ENCODE data around the gene RPTOR.
A peak's percentile ranks its signal among the peaks of the same experiment; 100 is the strongest.

Gene RPTOR

DNA sequence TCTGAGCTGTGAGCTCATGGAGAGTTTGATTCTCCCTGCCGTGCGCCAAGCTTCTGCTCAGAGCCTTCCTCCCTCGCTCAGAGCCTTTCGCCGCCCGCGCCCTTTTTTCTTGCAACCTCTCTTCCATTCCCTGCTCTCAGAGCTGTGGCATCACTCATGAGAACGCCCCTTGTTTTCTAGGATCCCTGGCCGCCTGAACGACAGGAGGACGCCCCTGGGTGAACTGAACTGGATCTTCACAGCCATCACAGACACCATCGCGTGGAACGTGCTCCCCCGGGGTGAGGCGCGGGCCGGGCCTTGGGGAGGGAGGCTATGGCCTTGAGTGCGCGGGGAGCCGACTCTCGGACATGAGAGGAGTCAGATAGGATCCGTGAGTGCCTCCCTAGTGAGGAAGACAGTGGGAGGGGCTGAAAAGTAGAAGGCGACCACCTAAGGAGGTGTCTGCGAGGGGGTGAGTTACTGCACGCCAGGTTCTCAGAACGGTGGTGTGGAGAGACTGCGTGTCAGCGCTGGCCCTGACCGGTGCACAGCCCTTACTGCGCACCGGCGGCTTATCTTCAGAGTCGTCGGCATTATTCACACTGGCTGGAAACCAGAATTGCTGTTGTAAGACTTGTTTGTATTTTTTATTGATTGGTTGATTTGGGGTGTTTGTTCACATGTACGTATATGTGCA lies 277.5 kb downstream of the RPTOR start:
- Mint-ChIP-seq H3K27me3 (no peaks in the 10 kb centered on the region), H3K27ac (no peak overlapping the region), H3K36me3 (peaks cover 30 to 50% of the 10 kb centered on the region in 2 donors), H3K4me3 (no peak overlapping the region), H3K9me3 (no peaks in the 10 kb centered on the region), H3K4me1 (peaks cover 16 to 19% of the 10 kb centered on the region in 2 donors)
- ATAC-seq (replicated peaks), result no peak
- DNase-seq, result no peak

DNA sequence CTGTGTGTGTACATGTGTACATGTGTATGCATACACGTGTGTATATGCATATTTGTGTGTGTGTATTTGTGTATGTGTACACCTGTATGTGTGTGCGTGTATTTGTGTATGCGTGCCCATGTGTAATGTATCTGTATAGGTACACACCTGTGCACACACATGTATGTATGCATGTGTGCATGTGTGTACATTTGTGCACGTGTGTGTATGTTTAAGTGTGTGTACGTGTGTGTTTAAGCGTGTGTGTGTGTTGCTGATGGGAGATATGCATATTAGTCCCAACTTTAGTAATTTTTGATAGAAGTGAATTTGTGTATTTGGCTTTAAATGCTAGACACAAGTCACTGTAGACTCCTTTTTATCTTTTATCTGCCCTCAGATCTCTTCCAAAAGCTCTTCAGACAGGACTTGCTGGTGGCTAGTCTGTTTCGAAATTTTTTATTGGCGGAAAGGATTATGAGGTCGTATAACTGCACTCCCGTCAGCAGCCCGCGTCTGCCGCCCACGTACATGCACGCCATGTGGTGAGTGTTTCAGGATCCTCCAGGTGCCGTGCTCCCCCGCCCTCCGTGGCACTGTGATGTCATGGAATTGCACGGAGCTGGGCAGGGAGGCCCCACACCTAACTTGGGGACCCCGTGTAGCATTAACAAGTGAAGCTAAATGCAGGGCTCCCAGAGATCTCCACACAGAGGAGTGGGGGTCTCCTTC lies 278.2 kb downstream of the RPTOR start:
- no peak overlapping the region for H3K27ac Mint-ChIP-seq
- no peak for ATAC-seq (replicated peaks)
- H3K27me3 Mint-ChIP-seq, result no peaks in the 10 kb centered on the region
- no peak for DNase-seq
- H3K36me3 Mint-ChIP-seq, result peaks cover 27 to 48% of the 10 kb centered on the region in 2 donors
- no peak overlapping the region for H3K4me3 Mint-ChIP-seq
- peaks cover 14 to 26% of the 10 kb centered on the region in 2 donors for H3K4me1 Mint-ChIP-seq
- H3K9me3 Mint-ChIP-seq, result no peaks in the 10 kb centered on the region

DNA sequence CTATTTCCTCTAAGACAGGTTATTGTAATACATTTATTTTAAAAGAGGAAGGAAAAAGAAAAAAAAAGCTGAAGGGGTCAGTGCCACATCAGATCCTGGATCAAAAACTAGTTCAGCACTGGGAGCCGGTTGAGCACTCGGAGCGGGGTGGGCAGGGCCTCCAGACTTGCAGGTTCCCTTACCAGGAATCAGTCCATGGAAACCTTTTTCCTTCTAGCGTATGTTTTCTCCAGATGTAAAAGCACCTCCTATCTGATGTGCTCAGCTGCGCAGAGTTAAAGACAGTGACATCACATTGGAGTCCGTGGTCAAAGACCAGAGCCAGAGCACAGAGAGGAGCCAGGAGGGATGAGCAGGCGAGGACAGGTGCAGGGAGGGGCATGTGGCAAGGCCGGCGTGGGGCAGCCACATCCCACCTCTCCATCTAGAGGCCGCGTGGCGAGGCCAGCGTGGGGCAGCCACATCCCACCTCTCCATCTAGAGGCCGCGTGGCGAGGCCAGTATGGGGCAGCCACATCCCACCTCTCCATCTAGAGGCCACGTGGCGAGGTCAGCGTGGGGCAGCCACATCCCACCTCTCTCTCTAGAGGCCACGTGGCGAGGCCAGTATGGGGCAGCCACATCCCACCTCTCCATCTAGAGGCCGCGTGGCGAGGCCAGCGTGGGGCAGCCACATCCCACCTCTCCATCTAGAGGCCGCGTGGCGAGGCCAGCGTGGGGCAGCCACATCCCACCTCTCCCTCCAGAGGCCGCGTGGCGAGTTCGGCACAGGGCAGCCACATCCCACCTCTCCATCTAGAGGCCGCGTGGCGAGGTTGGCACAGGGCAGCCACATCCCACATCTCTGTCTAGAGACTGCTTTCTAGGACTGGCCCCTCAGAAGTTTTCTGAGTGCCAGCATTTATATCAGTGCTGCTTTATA lies 280.2 kb downstream of the RPTOR start:
- ATAC-seq (replicated peaks) (no peak), DNase-seq (no peak)
- Mint-ChIP-seq H3K27me3 (no peaks in the 10 kb centered on the region), H3K27ac (no peak overlapping the region), H3K4me3 (no peak overlapping the region), H3K9me3 (no peaks in the 10 kb centered on the region), H3K36me3 (peaks cover 27 to 52% of the 10 kb centered on the region in 2 donors), H3K4me1 (peaks cover 10 to 21% of the 10 kb centered on the region in 2 donors)

DNA sequence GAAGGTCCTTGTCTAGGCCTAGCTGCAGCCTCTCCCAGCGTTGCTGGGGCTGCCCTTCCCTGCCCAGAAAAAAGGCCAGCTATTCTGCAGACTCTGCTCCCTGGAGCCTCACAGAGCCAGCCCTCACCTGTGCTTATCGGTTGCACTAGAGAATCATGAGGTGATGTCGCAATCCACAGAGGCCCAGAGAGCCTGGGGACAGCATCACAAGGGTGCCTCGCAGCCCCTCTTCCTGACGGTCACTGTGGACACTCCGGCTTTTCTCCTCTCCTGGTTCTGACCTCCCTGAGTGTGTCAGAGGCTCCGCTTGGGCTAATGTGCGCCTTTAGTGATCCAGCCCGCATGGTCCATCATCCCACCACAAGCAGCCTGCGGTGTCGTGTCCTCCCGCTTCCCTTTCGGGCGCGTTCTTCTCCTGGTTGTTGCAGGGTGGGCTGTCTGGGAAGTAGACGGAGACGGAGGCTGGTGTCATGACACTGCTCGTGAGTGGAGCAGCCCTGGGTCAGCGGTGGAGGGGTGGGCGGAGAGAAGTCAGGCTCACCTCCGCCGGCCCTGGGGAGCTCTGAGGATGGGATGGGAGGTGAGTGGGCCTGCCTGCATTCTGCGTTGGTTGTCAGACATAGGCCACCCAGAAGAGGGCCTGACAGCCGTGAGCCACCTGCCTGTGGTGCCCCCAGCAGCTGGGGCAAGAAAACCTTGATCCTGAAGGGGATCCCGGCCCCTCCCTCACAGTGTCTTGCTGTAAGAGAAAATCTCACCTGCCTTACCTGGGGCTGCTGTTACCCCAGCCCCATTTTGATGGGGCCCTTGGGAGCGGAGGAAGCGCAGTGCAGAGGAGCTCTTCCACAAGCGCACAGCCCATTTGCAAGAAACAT lies 281.1 kb downstream of the RPTOR start:
- Mint-ChIP-seq H3K27me3 (no peaks in the 10 kb centered on the region), H3K9me3 (no peaks in the 10 kb centered on the region), H3K4me1 (peaks cover 13 to 27% of the 10 kb centered on the region in 2 donors), H3K4me3 (peak overlapping the region in 1 of 2 donors; percentile 17), H3K36me3 (peaks cover 34 to 59% of the 10 kb centered on the region in 2 donors), H3K27ac (peak overlapping the region; percentile 14)
- no peak for ATAC-seq (replicated peaks)
- DNase-seq, result no peak

DNA sequence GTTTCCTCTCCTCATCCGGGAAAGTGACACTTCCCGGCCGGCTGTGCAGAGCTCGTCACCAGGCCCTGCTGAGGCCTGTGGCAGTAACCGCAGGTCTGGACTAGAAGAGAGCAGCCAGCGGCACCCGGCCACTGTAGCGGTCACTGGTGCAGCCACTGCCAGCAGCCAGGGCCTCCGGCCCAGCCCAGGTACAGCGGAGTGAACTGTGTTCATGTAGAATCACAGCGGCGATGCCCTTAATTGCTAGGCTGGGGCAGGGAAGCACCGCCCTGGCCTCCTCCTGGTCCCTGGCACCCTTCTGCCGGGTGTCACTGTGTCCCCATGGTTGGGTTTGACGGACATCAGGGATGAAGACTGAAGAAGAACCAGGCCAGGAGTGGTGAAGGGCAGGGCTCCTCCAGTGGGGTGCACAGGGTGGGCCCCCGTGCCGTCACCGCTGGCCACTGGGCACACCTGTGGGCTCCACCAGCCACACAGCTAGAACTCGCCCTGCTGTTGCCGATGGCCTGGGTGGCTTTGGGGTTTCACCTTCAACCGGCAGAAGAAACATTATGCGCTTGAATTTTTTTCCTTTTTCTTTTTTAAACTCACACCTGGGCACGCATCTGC lies 281.8 kb downstream of the RPTOR start:
- Mint-ChIP-seq H3K4me1 (peaks cover 13 to 27% of the 10 kb centered on the region in 2 donors), H3K4me3 (peak overlapping the region in 1 of 2 donors; percentile 47), H3K9me3 (no peaks in the 10 kb centered on the region)

DNA sequence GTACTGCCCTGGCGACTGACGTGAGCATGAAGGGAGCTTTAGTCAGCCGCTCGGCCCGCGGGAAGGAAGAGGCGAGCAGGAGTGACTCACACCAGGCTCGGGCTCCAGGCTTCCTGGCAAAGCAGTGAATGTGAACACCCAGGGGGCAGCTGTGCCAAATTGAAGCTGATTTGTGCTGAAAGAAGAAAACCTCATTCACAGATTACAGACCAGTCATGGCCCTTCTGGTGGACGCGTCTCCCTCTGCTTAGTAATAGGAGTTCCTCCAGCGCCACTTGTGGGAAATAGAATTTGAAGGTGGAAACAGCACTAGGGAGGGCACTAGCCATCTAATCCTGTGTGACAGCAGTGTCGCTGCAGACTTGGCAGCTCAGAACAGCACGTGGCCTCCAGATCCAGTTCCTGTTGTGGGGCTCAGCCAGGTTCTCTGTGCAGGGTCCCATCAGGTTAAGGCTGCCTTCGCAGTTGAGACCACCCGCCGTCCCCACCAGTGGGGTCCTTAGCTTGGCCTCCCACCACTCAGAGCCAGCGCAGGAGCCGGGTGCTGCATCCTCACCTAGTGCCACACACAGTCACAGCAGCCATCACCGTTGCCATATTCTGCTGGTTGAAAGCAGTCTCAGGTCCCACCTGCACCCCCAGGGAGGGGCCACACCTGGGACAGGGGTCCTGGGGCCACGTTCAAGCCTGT lies 282.5 kb downstream of the RPTOR start:
- ATAC-seq (replicated peaks), result peak; percentile 87 to 90
- Mint-ChIP-seq H3K27me3 (no peaks in the 10 kb centered on the region), H3K9me3 (no peaks in the 10 kb centered on the region), H3K27ac (no peak overlapping the region), H3K4me1 (peaks cover 19 to 34% of the 10 kb centered on the region in 2 donors), H3K4me3 (peak overlapping the region in 1 of 2 donors; percentile 47), H3K36me3 (peaks cover 32 to 51% of the 10 kb centered on the region in 2 donors)
- DNase-seq, result peak; percentile 26

More for the DNA sequence above, 281.8 kb downstream of the RPTOR start:
- ATAC-seq (replicated peaks) (no peak), DNase-seq (no peak)
- Mint-ChIP-seq H3K27ac (no peak overlapping the region), H3K36me3 (peaks cover 37 to 58% of the 10 kb centered on the region in 2 donors), H3K27me3 (no peaks in the 10 kb centered on the region)

DNA sequence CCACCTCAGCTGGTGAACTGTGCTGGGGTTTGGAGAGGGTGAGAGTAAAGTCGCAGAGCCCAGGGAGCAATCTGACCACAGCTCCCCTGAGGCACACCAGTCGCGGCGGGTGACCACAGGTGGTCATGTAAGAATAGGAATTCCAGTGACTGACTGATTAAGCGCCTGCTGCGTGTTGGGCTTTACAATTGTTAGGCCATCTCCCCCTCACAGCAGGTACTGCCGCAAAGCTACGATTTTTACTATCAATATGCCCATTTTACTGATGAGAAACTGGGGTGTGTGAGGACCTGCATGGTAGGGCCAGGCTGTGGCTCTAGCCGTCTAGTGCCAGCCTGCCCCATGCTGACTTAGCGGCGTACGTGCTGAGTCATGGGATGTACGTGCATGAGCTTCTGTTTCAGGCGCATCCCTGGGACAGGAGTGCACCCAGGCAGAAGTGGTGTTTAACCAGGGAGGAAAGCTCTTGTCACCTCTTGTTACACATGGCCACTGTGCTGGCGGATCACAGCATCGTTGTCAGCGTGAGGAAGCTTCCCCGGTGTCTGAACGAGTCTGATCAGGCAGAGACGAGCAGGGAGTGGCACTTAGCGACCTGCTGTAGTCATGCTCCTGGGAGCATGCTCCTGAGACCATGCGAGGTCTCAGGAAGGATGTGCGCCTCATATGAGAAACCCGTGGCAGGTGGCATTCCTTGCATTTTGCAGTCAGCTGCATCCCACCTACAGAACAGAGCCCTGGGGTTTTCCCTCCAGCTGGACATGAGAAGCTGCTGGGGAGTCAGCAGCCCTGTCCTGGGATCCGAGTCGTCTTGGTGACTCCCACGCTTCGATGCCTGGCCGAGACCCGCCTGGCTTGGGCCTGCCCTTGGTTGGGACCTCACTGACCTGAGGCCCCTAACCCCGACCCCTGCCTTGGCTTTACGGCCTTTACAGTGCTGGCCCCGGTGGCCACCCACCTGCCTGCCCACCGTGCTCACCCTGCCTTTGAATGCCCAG lies 283.3 kb downstream of the RPTOR start:
- no peaks in the 10 kb centered on the region for H3K9me3 Mint-ChIP-seq
- peaks cover 25 to 43% of the 10 kb centered on the region in 2 donors for H3K36me3 Mint-ChIP-seq
- H3K4me1 Mint-ChIP-seq, result peaks cover 21 to 42% of the 10 kb centered on the region in 2 donors
- H3K27ac Mint-ChIP-seq, result no peak overlapping the region
- H3K27me3 Mint-ChIP-seq, result no peaks in the 10 kb centered on the region
- DNase-seq (no peak), ATAC-seq (replicated peaks) (peak; percentile 30 to 33)
- no peak overlapping the region for H3K4me3 Mint-ChIP-seq

DNA sequence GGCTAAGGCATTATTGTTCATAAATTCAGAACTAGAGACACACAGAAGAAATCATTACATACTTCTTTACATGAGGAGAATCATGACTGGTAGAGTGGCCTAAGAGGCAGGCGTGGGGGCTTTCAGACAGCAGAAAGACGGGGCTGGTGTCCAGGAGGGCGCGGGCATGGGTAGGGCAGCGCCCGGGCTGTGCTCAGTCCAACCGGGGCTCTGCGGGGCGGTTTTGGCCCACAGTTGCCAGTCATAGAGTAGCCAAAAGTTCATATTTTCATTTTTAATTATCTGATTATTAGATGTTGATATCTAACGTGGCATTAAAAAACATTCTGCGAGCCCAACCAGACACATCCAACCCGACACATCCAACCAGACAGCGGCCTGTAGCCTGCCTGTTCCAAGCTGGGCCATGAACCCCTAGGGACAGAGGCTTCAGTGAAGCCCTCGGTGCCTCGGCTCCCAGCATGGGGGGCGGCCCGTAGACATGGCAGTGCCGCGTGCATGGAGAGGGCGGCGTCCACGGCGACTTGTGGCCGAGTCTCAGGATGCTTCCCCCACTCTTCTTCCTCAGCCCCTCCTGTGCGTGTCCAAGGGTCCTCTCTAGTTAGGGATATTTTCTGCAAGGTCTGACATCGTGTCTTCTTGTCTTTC lies 284.7 kb downstream of the RPTOR start:
- Mint-ChIP-seq H3K9me3 (no peaks in the 10 kb centered on the region), H3K27ac (no peak overlapping the region), H3K4me1 (peaks cover 24 to 51% of the 10 kb centered on the region in 2 donors), H3K36me3 (peaks cover 19 to 34% of the 10 kb centered on the region in 2 donors), H3K4me3 (no peak overlapping the region), H3K27me3 (no peaks in the 10 kb centered on the region)
- ATAC-seq (replicated peaks) (no peak), DNase-seq (no peak)

DNA sequence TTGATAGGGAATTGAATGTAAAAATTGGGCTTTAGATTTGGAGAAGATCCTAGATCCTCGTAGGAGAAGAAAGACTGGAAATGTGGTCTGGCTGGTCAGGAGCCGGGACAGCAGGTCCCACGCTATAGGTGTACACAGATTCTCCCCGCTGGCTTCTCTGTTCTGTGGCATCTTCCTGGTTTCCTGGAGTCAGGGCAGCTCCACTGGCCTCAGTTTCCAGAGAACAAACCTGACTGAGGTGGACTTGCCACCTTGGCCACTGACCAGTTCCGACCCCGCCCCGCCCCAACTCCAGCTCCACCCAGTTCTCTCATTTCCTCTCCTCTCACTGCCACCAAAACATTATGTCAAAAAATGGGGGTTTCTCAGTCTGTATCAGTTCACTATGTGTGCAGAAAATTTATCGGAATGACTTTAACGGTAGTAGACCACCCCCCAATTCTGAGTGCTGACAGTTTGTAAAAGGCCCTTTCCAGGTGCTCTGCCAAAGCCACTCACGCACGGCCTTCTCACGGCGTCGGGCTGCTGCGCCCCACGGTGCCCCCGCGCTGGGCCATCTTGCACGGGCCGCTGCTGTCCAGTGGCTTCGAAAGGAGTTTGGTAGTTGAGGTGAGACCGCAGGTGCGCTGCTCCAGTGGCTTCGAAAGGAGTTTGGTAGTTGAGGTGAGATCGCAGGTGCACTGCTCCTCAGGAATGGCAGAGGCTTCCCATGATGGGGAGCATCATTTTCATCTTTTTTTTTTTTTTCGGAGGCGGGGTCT lies 285.6 kb downstream of the RPTOR start:
- no peak overlapping the region for H3K27ac Mint-ChIP-seq
- H3K36me3 Mint-ChIP-seq, result peaks cover 17 to 32% of the 10 kb centered on the region in 2 donors
- no peak overlapping the region for H3K4me3 Mint-ChIP-seq
- H3K27me3 Mint-ChIP-seq, result no peaks in the 10 kb centered on the region
- DNase-seq, result no peak
- H3K9me3 Mint-ChIP-seq, result no peaks in the 10 kb centered on the region
- peaks cover 24 to 53% of the 10 kb centered on the region in 2 donors for H3K4me1 Mint-ChIP-seq
- no peak for ATAC-seq (replicated peaks)

DNA sequence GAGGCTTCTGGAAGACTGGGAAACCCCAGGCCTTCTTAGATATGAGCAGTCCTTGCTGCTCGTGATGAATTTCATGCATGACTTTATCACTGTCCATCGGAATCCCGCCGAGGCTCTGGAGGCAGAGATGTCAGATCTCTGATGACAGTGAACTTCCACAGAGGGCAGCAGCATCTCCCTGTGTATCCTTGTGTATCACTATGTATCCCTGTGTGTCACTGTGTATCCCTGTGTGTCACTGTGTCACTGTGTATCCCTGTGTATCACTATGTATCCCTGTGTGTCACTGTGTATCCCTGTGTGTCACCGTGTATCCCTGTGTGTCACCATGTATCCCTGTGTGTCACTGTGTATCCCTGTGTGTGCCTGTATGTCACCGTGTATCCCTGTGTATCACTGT lies 286.9 kb downstream of the RPTOR start:
- ATAC-seq (replicated peaks), result no peak
- Mint-ChIP-seq H3K27ac (peak overlapping the region; percentile 99), H3K4me1 (peaks cover 26 to 48% of the 10 kb centered on the region in 2 donors), H3K9me3 (no peaks in the 10 kb centered on the region), H3K27me3 (no peaks in the 10 kb centered on the region), H3K4me3 (peak overlapping the region; percentile 92 to 94), H3K36me3 (peaks cover 14 to 29% of the 10 kb centered on the region in 2 donors)
- no peak for DNase-seq

DNA sequence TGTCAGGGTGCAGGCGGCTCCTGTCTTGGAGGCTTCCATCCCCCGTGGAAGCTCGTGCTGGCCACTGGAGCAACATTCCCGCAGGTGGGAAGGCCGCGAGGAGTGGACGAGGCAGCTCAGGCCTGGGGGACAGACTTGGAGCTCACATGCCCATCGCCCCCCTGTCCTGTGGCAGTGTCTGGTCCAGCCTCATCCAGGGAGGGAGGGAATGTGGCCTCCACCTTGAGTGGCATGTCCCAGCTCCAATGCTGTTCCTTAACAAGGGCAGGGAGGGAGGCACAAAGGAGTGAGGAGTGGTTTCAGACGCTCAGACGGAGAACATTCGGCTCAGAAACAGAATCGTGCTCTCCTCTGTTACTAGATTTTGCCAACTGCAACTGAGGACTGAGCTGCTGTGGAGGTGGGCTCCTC lies 287.6 kb downstream of the RPTOR start:
- DNase-seq, result no peak
- H3K4me1 Mint-ChIP-seq, result peaks cover 23 to 40% of the 10 kb centered on the region in 2 donors
- H3K27me3 Mint-ChIP-seq, result no peaks in the 10 kb centered on the region

More for the DNA sequence above, 287.6 kb downstream of the RPTOR start:
- peak overlapping the region; percentile 92 to 94 for H3K4me3 Mint-ChIP-seq
- H3K27ac Mint-ChIP-seq, result peak overlapping the region; percentile 99
- peaks cover 14 to 29% of the 10 kb centered on the region in 2 donors for H3K36me3 Mint-ChIP-seq
- no peaks in the 10 kb centered on the region for H3K9me3 Mint-ChIP-seq
- no peak for ATAC-seq (replicated peaks)

Measured in stimulated activated naive B cell treated with anti-CD40 and anti-IgM and Interleukin-4, amounts not matched to agents 10 μg/mL and 1 μg/mL and 100 μg/mL, for 72 hours (primary cell).